NCI-H2196 (cell line): ENCODE measurements around the gene CYTL1.
"Not testable (repeated sequence)": the region's sequence is repeated elsewhere in the genome, so short reads cannot be mapped to it uniquely, and the experiment has no call there.

Experiments
- DNase-seq: peaks from one replicate; lab custom pipeline; 2025; ENCODE audit not compliant: unreplicated experiment; lab: John Stamatoyannopoulos, UW

The CYTL1 gene

DNA sequence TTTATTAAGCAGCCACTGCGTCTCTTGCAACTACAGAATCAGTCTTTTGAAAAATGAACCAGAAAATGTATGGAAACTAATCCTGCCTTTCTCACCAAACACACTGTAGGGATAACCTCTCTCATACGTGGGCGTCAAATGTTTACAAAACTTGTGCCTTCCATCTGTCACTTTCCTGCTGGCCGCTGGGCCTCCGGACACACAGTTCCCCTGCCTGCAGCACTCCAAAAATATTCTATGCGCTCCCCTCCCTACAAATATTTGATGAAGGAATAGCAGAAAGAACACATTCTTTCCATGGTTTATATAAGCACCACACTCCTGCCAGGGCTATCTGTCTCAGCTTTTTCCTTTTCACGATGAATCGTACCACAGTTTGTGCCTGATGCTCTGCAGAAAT is 14.9 kb upstream of the CYTL1 start:
- no peak for DNase-seq

DNA sequence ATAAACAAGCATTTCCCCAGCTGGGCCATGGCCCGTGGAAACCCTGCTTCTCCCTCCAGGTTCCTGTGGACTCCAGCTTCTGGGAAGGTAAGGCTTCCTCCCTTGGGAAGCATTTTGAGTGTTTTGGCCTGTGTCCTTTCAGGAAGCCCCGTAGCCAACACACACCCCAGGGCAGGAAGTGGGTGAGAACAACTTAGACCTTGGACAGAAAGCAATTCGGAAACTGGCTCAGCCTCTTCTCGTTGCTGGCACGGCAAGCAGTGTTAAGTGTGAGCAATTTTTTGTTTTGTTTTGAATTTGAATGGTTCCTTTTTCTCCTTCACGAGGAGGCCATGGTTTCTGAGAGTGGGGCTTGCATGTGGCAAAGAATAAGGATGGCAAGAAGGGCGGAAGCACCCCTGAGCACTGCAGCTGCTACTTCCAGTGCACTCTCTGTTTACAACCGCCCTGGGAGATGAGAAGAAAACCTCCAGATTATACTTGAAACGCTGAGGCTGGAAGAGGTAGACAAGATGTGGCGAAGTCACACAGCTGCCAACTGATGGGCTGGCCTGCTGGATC is 14.1 kb upstream of the CYTL1 start:
- DNase-seq: no peak

DNA sequence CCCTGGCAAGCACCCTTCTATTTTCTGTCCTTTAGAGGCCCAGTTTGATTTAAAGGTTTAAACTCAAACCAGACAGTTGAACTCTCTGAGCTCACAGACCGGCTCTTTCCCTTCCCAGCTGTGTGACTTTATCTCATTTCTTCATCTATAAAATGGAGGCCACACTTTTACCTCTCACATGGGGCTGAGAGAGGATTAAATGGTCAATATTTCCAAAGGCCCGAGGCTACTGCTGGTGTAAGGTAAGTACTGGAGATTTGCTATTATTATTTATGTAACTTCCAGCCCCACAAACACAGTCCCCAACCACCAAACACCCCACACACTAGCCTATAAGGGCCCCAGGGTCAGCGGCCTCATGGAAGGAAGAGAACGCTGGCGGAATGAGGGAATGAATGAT is 13.6 kb upstream of the CYTL1 start:
- no peak for DNase-seq

DNA sequence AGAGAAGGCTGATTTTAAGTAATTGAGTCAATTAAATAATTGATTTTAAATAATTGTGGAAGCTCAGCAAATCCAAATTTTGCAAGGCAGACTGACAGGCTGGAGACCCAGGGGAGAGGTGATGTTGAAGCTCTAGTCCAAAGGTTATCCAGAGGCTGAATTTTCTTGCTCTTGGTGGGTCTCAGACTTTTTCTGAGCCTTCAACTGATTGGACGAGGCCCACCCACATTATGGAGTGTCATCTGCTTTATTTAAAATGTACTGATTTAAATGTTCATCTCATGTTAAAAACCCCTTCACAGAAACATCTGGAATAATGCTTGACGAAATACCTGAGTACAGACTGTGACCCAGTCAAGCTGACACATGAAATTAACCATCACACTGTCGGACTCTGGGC is 11.7 kb upstream of the CYTL1 start:
- DNase-seq: no peak

DNA sequence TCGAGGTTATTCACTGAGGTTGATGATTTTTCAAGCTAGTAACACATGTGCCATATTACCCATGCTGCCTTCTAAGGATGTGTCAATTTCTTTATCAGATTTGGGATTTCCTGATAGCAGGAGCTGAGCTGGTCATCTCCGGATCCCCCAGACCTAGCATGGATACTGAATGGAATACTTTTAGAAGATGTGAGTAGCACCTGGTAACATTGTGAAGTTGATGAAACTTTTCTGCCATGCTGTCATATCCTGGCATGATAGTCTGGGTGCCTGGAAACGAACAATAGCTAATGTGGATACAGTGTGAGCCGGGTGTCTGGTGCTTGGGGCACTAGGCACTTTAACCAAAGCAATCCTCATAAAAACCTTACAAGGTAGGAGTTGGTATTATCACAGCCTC is 11.0 kb upstream of the CYTL1 start:
- DNase-seq: no peak

DNA sequence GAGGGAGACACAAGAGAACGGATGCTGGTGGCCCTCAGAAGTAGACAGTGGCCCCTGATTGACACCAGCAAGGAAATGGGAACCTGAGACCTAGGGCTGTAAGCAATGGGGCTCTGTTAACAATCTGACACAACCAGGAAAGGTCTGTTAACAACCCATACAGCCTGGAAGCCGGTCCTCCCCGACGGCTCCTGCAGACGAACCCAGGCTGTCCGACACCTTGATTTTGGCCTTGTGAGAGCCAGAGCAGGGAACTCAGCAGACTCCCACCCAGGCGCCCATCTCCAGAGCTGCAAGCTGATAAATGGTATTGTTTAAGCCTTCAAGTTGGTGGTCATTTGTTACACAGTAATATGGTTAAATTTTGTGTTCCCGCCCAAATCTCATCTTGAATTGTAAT is 10.2 kb upstream of the CYTL1 start:
- DNase-seq: no peak

DNA sequence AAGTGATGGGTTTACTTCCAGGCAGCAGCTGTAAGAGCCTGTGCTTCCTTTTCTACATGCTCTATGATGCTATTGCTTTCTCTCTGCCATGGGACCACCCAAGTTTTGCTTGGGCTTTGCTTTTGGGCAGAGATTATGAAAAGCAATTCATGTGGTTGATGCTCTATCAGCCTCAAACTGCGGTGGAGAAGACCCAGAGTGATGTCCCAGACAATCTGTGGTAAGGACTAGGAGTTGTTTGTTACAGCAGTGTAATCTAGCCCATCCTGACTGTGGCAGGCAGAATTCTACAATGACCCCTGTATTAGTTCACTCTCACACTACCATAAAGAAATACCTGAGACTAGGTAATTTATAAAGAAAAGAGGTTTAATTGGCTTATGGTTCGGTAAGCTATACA is 9.2 kb upstream of the CYTL1 start:
- no peak for DNase-seq

DNA sequence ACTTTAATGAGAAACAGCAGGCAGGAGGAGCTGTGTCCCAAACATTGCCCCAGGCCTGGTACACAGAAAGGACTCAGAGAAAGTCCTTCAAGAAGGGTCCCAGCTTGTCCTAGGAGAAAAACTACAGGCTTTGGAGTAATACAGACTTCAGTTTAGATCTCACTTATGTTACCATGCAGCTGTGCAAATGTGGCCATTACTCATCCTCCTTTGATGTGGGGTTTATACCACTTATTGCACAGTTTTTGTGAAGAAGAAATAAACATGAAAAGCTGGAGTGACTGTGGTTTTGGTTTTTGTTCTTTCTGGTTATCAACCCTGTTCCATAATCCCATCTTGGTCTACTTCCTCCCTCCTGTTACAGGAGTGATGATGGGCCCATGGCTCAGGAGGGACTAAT is 8.1 kb upstream of the CYTL1 start:
- DNase-seq: no peak

DNA sequence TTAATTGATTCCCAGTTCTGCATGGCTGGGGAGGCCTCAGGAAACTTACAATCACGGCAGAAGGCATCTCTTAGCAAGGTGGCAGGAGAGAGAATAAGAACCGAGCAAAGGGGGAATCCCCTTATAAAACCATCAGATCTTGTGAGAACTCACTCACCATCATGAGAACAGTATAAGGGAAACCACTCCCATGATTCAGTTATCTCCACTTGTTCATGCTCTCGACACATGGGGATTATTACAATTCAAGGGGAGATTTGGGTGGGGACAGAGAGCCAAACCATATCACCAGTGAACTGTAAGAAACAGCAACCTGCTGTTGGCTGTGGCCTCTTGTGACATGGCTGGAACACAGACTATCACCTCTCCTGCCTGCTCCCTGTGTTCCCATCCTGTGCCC is 7.1 kb upstream of the CYTL1 start:
- DNase-seq: no peak

DNA sequence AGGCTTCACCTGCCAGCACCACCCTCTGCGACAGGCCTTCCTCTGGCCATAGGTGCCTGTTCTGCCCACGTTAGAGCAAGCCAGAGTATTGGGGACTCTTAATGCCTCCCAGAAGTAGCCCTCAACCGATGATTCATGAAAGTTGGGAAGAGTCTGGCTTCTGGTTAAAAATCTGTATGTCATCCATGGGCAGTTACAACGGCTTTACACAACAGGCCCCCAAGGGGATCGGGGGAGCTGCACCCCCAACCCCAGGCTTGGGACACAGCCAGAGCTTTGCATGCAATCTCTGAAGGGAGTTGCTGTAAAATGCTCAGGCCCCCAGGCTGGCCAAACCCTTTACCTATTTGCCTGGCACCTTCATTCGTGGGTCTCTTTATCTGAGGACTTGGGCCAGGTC is 5.4 kb upstream of the CYTL1 start:
- no peak for DNase-seq

DNA sequence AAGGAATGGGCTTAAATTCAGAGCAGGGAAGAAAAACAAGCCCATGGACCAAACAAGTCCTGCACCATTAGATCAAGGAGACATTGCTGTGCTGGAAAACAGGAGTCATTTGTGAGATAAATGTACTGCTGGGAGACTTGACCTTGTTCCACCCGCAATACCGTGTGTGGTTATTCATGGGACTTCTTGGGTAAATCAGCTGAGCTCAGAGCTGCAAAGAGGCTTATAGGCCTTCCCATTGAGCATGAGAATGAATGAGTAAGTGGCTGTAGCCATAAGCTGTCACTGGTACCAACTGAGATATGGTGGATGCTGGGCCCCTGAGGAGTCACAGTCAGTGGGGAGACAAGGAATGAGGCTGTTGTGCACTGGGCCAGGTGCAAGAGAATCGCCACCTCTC is 2.3 kb upstream of the CYTL1 start:
- DNase-seq: no peak

DNA sequence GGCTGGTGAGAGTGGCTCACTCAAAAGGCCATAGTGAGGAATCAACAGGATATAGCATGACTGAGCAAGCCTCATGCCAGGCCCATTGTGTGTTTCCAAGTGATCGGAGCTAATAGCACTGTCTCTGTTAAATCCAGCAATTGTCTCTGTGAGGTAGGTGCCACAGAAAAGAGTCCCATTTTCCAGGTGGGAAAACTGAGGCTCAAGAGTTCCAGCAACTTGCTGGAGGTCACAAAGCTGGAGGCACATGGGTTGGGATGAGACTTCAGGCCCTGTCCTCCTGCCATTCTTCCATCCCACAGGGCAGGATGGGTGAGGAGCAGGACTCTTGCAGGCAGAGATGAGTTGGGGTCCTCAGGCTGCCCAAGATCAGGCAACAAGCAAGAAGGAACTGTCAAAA is 1.1 kb upstream of the CYTL1 start:
- DNase-seq: no peak

DNA sequence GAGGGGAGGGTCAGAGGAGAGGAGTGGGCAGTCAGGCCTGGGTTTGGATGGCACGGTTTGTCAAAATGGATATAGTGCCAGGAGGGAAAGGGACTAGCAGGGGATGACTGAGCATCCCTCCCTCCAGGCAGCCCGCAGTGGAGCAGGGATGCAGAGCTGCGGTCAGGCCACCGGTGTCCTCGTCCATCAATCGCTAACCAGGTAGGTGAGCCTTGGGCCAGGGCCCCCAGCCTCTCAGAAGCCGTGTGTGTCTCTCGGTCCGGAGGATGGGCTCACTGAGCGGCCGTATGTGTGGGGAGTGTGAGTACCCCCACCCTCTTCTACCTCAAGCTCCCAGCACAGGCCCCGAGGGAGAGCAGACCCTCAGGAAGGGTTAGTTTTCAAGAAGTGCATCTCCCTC is 538 bp upstream of the CYTL1 start:
- DNase-seq: no peak

DNA sequence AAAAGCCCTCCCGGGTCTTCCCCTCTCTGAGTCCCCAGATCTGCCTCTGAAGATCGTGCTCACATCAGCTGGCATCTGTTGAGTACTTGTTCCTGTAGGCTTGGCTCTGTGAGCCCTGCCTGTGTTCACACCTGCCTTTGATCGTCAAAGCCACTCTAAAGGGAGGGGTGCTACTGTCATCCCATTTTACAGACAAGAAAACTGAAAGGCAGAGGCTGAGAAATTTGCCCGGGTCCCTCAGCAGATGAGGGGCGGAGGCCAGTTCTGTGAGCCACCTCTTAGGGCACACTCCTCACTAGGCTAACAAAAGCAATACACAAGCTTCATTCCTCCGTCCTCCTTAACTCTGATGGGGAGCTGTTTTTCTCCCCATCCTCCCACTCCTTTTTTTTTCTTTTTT is 655 bp downstream of the CYTL1 start:
- no peak for DNase-seq

DNA sequence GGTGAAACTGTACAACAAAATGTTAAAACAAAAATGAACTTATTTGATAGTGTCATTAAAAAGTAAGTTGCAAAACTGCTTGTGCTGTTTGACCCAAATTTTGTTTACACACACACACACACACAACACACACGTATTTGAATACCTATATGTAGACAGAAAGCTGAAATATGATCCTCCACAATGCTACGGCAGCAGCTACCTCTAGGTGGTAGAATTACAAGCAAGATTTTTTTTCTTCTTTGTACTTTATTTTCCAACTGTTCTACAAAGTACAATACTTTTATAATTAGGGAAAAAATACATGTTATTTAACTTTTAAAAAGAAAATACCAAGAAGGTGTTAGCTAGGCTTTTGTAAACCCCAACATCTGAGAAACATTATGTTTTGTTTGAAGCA is 1.2 kb downstream of the CYTL1 start:
- DNase-seq: no peak

DNA sequence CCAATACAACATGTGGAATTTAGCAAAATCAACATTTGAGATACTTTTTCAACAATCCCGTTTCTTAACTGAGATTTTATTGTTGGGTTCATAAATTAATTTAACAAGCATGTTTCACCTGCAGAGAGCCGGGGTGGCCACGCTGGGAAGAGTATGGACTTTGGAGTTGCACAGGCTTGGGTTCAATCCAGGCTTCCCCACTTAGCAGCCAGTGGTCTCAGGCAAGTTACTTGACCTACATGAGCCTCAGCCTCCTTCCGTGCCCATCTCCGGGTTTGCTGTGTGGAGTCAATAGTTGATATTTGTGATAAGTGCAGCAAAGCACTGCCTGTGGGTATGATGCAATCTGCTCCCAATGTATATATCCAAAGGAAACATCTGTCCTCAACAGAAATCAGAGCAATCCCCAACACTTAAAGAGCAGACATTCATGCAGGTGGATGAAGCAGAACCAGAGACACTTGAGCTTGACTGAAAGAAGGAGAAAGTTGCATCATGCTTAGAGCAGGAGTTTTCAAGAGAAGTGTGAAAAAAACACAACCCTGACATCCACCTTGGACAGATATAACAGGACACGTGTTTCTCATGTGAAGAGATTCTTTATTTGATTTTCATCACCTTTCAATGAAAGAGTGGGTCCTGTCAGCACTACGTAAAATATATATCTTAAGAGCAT is 5.1 kb downstream of the CYTL1 start:
- no peak for DNase-seq

DNA sequence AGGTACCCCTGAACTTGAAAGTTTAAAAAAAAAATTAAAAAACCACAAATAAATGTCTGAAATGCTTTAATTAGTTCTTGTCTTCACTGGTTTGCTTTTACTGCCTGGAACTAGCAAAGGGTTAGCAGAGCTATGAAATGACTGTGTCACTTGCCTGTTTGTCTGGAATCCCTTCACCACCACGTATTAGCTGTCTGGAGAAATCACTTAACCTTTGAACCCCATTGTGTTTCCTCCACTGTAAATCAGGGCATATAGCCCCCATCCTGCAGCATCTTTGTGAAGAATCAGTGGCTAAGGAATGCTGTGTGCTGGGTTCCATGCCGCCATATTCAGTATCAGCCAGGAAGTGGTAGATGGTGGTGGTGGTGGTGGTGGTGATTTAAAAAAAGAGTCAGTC is 6.3 kb downstream of the CYTL1 start:
- DNase-seq: no peak

DNA sequence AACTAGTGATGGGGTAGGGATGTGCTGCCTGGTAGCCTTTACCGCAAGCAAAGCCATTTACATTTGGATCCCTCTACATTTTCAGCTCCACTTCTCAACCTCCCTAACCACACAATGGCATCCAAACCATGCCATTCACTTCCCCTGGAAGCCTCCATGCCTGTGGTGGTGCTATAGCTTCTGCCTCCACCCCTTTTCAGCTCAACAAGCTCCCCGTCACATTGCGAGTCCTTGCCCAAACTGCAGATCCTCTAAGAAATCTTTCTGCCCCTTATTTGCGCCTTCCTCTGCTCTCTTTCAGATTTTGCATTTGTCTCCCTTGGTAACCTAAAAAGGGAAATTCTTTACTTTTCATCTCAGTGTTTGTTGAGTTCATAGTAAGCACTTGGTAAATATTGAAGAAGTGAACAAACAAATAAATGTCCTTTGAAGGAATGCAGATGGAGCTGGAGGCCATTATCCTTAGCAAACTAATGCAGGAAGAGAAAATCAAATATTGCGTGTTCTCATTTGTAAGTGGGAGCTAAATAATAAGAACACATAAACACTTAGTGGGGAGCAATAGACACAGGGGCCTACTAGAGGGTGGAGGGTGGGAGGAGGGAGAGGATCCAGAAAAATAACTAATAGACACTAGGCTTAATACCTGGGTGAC is 6.9 kb downstream of the CYTL1 start:
- DNase-seq: no peak

DNA sequence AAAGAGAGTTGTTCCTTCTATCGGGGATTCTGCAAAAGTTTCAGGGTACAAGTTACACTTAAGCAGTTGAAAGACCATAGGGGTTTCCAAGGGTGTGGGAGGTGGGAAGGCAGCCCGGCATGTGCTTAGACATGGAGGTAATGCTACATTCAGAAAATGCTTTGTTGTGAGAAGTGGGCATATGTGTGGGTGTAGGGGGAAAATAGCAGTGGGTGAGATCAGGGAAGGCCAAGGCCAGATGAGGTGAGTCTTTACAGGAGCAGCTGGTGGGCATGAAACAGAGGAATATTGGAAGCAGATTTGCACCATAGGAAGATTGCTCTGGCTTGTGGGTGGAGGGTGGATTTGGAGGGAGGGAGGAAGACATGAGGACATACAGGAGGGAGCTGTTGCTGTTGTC is 8.3 kb downstream of the CYTL1 start:
- no peak for DNase-seq

DNA sequence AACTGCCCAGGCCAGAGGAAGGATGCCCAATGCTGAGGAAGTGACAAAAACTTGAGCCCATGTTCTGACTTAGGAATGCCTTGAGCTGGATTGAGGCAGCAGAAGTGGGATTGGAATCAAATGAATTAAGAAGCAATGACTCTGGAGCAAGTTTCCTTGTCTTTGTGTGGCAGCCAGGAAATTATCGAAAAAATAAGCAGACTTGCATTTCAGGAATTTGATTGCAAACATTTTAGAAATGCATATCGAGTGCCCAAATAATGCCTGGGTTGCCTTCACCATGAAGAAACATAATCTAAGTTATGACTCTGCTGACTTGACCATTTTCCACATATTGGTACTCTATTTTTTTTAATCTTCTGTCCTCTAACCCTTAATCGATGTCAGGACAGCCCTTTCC is 9.5 kb downstream of the CYTL1 start:
- DNase-seq: no peak

DNA sequence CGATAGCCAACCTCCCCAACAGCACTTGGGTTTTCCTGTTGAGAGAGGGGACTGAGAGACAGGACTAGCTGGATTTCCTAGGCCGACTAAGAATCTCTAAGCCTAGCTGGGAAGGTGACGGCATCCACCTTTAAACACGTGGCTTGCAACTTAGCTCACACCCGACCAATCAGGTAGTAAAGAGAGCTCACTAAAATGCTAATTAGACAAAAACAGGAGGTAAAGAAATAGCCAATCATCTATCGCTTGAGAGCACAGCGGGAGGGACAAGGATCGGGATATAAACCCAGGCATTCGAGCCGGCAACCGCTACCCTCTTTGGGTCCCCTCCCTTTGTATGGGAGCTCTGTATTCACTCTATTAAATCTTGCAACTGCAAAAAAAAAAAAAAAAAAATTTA is 12.3 kb downstream of the CYTL1 start:
- DNase-seq: not testable (repeated sequence)

DNA sequence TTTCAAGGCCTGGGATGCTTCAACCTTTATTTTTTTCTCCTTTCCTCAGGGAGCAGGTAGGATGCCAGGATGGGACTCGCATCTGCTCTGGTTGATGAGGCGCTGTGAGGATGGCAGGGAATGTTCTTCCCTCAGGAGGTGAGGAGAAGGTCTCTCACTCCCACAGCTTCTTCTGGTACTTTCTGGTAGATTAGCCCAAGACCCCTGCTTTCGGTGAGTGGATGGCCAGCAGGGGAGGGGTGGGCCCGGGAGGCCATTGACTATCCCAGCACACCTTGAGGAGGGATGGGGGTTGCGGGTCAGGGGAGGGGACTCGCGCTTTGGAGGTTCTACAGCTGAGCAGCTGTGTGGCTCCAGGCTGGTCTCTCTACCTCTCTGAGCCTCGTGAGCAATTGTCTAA is 14.8 kb downstream of the CYTL1 start:
- no peak for DNase-seq

DNA sequence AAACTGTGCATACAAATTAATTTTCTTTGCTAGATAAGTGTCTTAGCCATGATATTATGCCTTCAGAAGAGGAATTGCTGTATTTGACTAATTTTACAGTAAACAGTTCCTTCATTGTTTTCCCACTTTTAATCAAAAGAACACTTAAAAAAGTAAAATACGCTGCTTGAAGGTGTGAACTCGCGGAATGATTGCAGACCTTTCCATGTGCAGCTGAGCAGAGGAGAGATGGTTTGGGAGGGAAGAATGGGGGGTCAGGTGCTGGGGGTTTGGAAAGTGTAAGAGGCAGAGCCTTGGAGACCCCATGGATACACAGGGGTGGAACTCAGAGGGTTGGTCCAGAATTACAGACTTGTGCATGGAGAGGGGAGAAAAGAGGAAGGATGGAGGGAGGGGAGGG is 15.3 kb downstream of the CYTL1 start:
- no peak for DNase-seq
